Ramos (cell line): ENCODE results near the gene MORC1.

ENCODE experiments used
- in situ Hi-C: fragments of 300-500 bp; cut with MboI; formaldehyde crosslinking; loops from one replicate; pipeline ENCODE4 v1.14.3; 2022; ENCODE audit warnings: low sequenced_read_pairs; ENCODE audit not compliant: unreplicated experiment

MORC1 gene

DNA sequence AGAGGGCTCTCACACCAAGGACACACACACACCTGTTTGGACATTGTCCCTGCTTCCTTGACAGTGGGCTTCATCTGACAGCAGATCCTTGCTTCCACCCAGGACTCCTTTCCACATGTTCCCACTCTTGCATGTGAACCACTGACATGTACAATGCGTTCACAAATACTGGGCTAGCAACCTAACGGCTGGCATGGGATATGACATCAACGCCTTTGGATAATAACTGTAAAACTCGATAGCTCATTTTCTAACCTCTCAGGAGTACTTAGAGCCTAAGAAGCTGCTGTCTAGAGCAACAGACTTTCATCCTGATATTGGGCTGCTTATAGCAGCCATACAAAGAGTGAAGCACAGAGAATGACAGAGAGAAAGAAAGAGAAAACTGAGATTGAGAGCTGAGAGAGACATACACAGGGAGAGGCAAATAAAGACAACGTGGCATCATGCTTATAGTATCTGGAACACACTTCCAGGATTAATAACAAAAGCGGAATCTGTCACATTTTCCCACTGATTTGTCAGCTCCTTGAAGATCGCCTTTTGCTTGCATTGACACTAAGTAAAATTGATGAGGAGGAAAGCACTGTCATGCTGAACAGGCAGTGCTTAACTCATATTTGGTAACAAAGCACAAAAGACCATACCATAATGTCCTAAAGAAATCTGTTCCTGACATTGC, 166.0 kb downstream of the MORC1 start:
- in situ Hi-C loops: no loop called here

DNA sequence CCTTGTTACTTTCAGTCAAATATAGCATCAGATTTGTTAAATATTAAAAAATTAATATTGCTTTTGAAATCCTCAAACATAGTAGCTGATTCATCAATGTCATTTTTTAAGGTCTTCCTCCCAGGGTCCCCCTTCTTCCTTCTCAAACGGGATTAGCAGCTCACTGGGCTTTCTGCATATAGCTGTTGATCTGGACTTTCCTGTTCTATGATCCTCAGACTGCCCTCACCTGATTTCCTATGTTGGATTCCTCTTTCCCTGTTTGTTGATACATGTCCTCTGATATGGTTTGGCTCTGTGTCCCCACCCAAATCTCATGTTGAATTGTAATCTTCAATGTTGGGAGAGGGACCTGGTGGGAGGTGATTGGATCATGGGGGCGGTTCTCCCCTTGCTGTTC, 170.1 kb downstream of the MORC1 start:
- in situ Hi-C loops: no loop called here

DNA sequence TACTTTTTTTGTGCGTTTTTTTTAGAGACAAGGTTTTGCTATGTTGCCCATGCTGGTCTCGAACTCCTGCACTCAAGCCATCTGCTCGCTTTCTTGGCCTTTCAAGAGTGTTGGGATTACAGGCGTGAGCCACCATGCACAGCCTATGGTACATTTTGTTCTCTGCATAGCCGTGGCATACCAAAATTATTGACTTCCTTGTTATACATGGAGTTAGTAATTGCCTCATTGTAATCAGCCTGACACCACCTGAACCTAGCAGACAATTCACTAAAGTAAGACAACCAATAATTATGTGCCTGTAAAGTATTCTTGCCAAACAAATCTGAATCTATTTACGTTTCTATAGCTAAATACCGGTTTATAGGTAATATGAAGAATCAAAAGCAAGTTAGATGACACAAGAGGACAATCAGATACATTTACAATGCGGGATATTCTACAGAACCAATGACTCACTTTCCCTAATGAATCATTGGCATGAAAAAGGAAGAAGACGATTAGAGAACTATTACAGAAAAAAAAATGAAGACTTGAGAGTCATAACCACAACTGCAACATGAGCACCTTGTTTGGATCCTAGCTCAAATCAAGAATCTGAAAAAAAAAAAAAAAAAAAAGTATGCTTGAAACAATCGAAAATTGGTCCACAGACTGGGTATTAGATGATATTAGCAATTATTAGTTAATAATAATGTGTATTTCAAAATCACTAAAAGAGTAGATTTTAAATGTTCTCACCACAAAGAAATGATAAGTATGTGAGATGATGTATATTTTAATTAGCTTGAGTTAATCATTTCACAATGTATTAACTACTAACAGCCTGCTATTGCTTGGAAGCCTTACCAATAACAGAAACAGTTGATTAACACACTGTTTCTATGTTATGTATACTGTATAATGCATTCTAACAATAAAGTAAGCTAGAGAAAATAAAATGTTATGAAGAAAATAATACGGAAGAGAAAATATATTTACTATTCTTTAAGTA, 171.3 kb downstream of the MORC1 start:
- in situ Hi-C loops: no loop called here

DNA sequence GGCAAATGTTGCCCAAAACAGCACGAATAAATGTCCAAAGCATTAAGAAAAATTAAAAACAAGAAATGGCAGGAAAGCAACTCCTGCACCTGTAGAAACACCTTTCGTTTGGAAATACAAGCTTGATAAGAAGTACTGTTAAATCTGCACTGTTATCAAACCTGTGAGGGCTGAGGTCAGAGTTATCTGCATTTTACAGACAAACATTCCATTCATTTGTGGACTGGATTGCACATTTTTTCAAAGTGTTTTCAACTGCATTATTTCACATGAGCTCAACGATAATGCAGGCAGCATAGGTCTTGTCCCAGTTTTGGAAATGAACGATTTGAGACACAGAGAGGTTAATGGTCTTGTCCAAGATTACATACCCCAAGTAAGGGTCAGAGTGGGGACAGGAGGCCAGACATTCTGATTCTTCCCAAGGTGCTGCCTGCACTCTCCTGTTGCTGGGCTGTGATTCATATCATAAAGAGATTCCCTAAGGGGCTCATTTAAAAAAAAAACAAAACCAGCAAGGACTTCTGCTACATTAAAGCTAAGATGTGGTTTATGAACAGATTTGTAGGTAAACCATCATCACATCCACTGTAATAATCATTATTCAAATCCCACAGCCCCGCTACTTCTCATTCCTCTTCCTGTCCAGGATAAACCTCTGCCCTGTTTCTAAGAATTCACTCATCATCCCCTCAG, 177.2 kb downstream of the MORC1 start:
- in situ Hi-C loops: no loop called here

DNA sequence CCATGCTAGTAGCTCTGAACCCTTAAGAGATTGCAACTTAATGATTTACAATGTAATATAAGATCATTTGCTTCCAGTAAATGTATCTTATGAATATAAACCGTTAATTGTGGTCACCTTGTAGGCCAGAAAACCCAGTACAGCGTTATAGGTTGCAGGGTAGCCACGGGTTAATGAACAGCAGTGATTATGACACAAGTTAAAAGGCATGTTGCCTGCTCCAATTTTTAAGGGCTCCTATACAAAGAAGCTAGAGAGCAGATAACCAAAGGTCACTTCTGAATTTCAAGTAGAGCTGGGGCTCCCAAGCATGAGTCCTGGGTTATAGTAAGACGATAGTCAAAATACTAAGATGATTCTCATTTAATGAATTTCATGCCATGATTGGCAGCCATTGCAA, 177.8 kb downstream of the MORC1 start:
- in situ Hi-C loops: no loop called here

DNA sequence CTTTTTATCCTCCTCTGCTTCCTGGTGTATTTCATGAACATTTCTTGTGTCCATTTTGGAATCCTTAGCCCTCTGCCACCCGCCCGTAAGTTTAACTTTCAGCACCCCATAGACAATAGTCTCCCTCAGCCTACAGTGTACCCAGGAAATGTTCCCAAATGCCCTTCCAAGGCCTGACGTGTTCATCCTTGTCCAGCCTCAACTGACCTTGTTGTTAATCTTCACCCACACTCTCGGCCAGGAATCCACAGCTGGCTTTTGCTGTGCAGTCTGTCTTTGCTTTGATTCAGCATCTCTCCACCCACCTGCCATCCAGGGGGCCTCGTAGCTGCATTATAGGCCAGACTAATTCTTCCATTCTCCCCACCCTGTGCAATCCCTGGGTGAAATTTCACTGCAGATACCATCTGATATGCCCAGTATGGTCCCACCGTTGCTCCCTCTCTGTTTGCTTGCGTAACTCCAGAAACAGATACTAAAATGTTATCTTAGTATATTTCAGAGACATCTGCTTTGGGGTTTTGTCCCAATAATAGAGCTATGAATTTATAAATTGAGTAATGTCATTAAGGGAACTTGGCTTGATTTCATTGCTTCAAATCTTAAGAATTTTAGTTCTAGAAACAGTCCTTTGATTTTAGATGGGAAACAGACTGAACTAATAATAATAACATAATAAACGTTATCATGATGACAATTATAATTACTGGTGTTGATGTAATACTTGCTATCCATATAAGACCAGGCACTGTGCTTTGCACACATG, 180.8 kb downstream of the MORC1 start:
- in situ Hi-C loops: no loop called here

DNA sequence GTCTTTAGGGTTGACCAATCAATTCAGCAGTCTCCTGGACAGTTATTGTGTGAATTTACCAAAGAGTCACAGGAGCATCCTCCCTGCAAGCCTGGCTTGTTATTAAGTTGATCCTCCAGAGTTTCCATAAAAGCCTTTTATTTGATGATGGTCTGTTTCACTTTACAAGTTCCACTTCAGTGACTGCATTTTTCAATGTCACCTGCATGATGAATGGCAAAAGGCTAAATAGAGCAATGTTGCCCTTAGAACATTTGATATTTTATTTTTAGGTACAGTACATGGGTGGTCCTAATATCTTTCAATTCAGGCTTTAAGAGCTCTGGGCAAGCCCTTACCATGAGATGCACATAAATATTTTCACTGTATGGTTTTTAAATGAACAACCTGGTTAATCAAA, 186.9 kb downstream of the MORC1 start:
- in situ Hi-C loops: no loop called here

DNA sequence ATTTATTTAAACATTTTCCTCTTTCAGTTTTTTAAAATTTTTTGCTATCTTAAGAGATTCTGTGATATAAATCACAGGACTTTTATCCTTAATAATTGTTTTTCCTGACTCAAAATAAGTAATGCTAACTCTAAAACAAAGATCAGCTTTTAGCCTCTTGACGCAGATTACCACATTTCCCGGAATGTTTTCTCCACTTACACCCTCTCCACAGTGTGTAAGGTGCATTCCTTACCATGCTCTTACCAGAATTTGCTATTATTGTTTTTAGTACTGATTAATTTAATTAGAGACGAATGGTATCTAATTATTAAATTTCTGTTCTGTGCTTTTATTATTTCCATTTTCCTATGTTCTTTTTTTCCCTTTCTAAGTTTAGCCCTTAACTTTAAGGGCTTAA, 199.1 kb downstream of the MORC1 start:
- in situ Hi-C loops: loop anchor here (10.0 to 25.0 kb wide), 2 partner anchors 254 to 432 kb away; no protein-coding TSS in a partner anchor

DNA sequence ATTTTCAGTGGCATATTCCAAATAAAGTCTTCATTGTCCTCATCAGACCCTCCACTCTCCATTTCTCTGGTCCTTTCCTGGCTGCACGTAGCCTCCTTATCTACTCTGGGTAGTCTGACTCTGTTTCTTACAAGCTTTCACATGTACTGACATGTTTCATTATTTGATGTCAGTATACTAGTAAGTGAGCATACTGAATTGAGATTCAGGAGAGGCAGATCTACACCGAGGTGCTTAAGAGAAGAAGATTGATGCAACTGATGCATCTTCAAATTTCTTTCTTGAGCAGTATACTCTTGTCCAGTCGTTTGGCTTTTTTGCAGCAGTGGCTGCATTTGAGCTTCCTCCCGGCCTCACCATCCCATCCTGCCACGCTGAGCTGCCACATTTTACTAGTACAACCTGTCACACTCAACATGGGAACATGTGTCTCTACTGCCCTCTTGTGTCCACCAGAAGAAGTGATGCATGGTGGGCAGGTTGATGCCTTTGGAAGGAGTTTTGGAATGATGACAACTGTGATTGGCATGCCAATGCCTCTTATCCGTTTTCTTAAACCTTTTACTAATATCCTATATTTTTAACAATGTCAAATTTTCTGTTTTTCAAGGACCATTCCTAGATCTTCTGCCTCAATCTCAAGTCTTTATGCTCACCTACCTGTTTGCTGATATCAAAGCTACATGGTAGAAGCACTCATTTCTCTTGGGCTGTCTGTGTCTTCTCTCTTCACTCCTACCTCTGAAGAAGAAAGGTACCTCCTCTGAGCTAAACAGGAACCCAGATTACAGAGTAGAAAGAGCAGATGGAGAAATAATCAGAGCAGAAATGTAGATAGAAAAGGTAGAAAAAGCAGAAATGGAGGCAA, 202.9 kb downstream of the MORC1 start:
- in situ Hi-C loops: loop anchor here (10.0 to 25.0 kb wide), 2 partner anchors 250 to 428 kb away; no protein-coding TSS in a partner anchor

DNA sequence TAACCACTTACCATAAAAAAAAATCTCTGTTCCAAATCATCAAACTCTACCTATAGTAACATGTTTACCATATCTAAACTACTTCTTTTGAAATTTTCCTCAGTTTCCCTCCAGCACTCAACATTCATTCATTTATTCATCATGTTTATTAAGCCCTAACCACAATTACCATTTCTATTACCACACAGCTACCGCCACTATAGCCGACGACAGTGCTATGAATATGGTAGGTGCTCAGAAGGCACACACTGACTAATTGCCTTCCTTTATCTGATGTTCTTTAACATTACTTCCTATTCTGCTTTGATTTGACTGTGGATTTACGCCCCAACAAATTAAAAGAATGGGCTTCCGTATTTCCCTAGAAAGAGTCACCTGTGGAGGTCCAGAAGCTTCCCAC, 208.1 kb downstream of the MORC1 start:
- in situ Hi-C loops: loop anchor here (10.0 to 25.0 kb wide), 2 partner anchors 245 to 422 kb away; no protein-coding TSS in a partner anchor
